Liver (tissue), 3 donors: Measurements from ENCODE around the gene MACROH2A2.

Experiments used
- EGR1 ChIP-seq, 2 donors: IDR thresholded peaks; 2 replicates each; pipeline ENCODE4 v1.6.1; 2016 to 2018; ENCODE audit warnings: antibody characterized with exemption in 2 of 2, low read depth in 2 of 2
- GABPA ChIP-seq, 2 donors: IDR thresholded peaks in 1 of 2; conservative IDR thresholded peaks in 1 of 2; 2 replicates each; pipeline ENCODE4 v1.6.1; 2016; ENCODE audit warnings: antibody characterized with exemption in 2 of 2, mild to moderate bottlenecking in 1 of 2, moderate library complexity in 1 of 2
- HNF4G ChIP-seq: IDR thresholded peaks from 2 replicates; pipeline ENCODE4 v1.6.1; 2016; ENCODE audit warnings: antibody characterized with exemption
- NR2F2 ChIP-seq: IDR thresholded peaks from 2 replicates; pipeline ENCODE4 v1.6.1; 2016; ENCODE audit warnings: antibody characterized with exemption
- RAD21 ChIP-seq, 2 donors: IDR thresholded peaks; 2 replicates each; pipeline ENCODE4 v1.6.1; 2016; ENCODE audit warnings: antibody characterized with exemption in 2 of 2, mild to moderate bottlenecking in 2 of 2
- RXRA ChIP-seq, 2 donors: IDR thresholded peaks; 2 replicates each; pipeline ENCODE4 v1.6.1; 2017 to 2018; ENCODE audit warnings: antibody characterized with exemption in 2 of 2, mild to moderate bottlenecking in 1 of 2
- SP1 ChIP-seq: IDR thresholded peaks from 2 replicates; pipeline ENCODE4 v1.6.1; 2018; ENCODE audit warnings: antibody characterized with exemption, mild to moderate bottlenecking
- YY1 ChIP-seq: IDR thresholded peaks from 2 replicates; pipeline ENCODE4 v1.6.1; 2016; ENCODE audit warnings: antibody characterized with exemption, mild to moderate bottlenecking
- TF ChIP-seq, protein P1 (sequence below): fragments of 150-350 bp; IDR thresholded peaks from 2 replicates; pipeline ENCODE4 v1.5.1; 2017; ENCODE audit warnings: improper control_type of control experiment, low read depth, low read length; ENCODE audit not compliant: missing input control
- TF ChIP-seq, protein P2 (sequence below): IDR thresholded peaks from 2 replicates; pipeline ENCODE4 v1.6.1; 2016; ENCODE audit warnings: antibody characterized with exemption
- TF ChIP-seq, protein P3 (sequence below): IDR thresholded peaks from 2 replicates; pipeline ENCODE4 v1.6.1; 2016; ENCODE audit warnings: antibody characterized with exemption
- TF ChIP-seq, protein P4 (sequence below): IDR thresholded peaks from 2 replicates; pipeline ENCODE4 v1.6.1; 2016; ENCODE audit warnings: antibody characterized with exemption, mild to moderate bottlenecking
- donor health status: healthy.
- donor health status: healthy.

DNA sequence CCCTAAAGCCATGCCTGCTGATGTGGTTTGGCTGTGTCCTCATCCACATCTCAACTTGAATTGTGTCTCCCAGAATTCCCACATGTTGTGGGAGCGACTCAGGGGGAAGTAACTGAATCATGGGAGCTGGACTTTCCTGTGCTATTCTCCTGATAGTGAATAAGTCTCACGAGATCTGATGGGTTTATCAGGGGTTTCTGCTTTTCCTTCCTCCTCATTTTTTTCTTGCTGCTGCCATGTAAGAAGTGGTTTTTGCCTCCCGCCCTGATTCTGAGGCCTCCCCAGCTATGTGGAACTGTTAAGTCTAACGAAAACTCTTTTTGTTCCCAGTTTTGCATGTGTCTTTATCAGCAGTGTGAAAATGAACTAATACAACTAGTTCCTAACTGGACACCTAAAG, 11.8 kb downstream of the MACROH2A2 start:
- TF ChIP-seq, protein P1, sequence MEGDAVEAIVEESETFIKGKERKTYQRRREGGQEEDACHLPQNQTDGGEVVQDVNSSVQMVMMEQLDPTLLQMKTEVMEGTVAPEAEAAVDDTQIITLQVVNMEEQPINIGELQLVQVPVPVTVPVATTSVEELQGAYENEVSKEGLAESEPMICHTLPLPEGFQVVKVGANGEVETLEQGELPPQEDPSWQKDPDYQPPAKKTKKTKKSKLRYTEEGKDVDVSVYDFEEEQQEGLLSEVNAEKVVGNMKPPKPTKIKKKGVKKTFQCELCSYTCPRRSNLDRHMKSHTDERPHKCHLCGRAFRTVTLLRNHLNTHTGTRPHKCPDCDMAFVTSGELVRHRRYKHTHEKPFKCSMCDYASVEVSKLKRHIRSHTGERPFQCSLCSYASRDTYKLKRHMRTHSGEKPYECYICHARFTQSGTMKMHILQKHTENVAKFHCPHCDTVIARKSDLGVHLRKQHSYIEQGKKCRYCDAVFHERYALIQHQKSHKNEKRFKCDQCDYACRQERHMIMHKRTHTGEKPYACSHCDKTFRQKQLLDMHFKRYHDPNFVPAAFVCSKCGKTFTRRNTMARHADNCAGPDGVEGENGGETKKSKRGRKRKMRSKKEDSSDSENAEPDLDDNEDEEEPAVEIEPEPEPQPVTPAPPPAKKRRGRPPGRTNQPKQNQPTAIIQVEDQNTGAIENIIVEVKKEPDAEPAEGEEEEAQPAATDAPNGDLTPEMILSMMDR: no peak
- TF ChIP-seq, protein P2, sequence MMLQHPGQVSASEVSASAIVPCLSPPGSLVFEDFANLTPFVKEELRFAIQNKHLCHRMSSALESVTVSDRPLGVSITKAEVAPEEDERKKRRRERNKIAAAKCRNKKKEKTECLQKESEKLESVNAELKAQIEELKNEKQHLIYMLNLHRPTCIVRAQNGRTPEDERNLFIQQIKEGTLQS: no peak
- TF ChIP-seq, protein P3, sequence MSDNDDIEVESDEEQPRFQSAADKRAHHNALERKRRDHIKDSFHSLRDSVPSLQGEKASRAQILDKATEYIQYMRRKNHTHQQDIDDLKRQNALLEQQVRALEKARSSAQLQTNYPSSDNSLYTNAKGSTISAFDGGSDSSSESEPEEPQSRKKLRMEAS: no peak
- TF ChIP-seq RAD21 (IDR thresholded peaks at IDR 0.05) (no peak), RXRA (IDR thresholded peaks at IDR 0.05) (no peak), GABPA (IDR thresholded peaks at IDR 0.05 in 1 of 2, conservative IDR thresholded peaks at IDR 0.05 in 1 of 2) (no peak), HNF4G (no peak), NR2F2 (no peak), SP1 (no peak), EGR1 (IDR thresholded peaks at IDR 0.05; ENCODE audit: low read depth in 2 of 2) (no peak), YY1 (no peak)
- TF ChIP-seq, protein P4, sequence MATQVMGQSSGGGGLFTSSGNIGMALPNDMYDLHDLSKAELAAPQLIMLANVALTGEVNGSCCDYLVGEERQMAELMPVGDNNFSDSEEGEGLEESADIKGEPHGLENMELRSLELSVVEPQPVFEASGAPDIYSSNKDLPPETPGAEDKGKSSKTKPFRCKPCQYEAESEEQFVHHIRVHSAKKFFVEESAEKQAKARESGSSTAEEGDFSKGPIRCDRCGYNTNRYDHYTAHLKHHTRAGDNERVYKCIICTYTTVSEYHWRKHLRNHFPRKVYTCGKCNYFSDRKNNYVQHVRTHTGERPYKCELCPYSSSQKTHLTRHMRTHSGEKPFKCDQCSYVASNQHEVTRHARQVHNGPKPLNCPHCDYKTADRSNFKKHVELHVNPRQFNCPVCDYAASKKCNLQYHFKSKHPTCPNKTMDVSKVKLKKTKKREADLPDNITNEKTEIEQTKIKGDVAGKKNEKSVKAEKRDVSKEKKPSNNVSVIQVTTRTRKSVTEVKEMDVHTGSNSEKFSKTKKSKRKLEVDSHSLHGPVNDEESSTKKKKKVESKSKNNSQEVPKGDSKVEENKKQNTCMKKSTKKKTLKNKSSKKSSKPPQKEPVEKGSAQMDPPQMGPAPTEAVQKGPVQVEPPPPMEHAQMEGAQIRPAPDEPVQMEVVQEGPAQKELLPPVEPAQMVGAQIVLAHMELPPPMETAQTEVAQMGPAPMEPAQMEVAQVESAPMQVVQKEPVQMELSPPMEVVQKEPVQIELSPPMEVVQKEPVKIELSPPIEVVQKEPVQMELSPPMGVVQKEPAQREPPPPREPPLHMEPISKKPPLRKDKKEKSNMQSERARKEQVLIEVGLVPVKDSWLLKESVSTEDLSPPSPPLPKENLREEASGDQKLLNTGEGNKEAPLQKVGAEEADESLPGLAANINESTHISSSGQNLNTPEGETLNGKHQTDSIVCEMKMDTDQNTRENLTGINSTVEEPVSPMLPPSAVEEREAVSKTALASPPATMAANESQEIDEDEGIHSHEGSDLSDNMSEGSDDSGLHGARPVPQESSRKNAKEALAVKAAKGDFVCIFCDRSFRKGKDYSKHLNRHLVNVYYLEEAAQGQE: no peak
